Fibroblast of lung (primary cell): ENCODE measurements around the gene STRA6. TPM values are rescaled to one million over a fixed set of nuclear protein-coding genes. Genes with fewer than 3 reads are reported as not detected.

Experiments used
- DNase-seq, 2 donors: peaks; one replicate each; pipeline versions ENCODE4 v3.0.0 to v3.0.0-alpha.2; 2010; ENCODE audit warnings: low read depth in 2 of 2
- H2AFZ ChIP-seq: 2 replicates; pipeline ENCODE4 v1.5.1; 2012; ENCODE audit warnings: low read length, control low read depth, inconsistent platforms
- H3K27ac ChIP-seq: 2 replicates; pipeline ENCODE4 v1.5.1; 2011; ENCODE audit warnings: low read length, control low read depth; ENCODE audit not compliant: insufficient read depth
- H3K27me3 ChIP-seq: 2 replicates; pipeline ENCODE4 v1.5.1; 2011; ENCODE audit warnings: mild to moderate bottlenecking, low read length; ENCODE audit not compliant: control insufficient read depth, insufficient read depth
- H3K36me3 ChIP-seq: 2 replicates; pipeline ENCODE4 v1.5.1; 2011; ENCODE audit warnings: low read length; ENCODE audit not compliant: control insufficient read depth, insufficient read depth
- H3K4me1 ChIP-seq: 2 replicates; pipeline ENCODE4 v1.5.1; 2011; ENCODE audit warnings: low read length; ENCODE audit not compliant: control insufficient read depth, insufficient read depth; ENCODE audit errors: extremely low read depth
- H3K4me2 ChIP-seq: 2 replicates; pipeline ENCODE4 v1.5.1; 2011; ENCODE audit warnings: low read length, control low read depth; ENCODE audit not compliant: insufficient read depth; ENCODE audit errors: extremely low read depth
- H3K4me3 ChIP-seq, 4 experiments: fragments of 200-600 bp in 1 of 4; sonication (generic) in 1 of 4; replicated peaks in 1 of 4; 2 replicates each; pipeline ENCODE4 v1.5.1; 2011 to 2016; ENCODE audit warnings: low read length in 4 of 4, low read depth in 3 of 4, mild to moderate bottlenecking in 3 of 4, control low read depth in 2 of 4, inconsistent platforms in 1 of 4, mixed read lengths in 1 of 4; ENCODE audit not compliant: insufficient read depth in 1 of 4; ENCODE audit errors: control extremely low read depth in 1 of 4
- H3K79me2 ChIP-seq: 2 replicates; pipeline ENCODE4 v1.5.1; 2012; ENCODE audit warnings: mild to moderate bottlenecking, low read length, inconsistent platforms; ENCODE audit not compliant: control insufficient read depth, insufficient read depth
- H3K9ac ChIP-seq: 2 replicates; pipeline ENCODE4 v1.5.1; 2011; ENCODE audit warnings: mild to moderate bottlenecking, low read length, control low read depth; ENCODE audit not compliant: insufficient read depth
- H3K9me3 ChIP-seq: 2 replicates; pipeline ENCODE4 v1.5.1; 2012; ENCODE audit warnings: low read depth, low read length; ENCODE audit not compliant: control insufficient read depth, insufficient read depth
- H4K20me1 ChIP-seq: 2 replicates; pipeline ENCODE4 v1.5.1; 2011; ENCODE audit warnings: low read length; ENCODE audit not compliant: control insufficient read depth, insufficient read depth; ENCODE audit errors: extremely low read depth
- CTCF ChIP-seq, 2 donors: IDR thresholded peaks in 1 of 2; conservative IDR thresholded peaks in 1 of 2; 1 replicate in 1 of 2; 2 replicates in 1 of 2; pipeline ENCODE4 v1.5.1; 2011 to 2012; ENCODE audit warnings: low read length in 2 of 2, control low read depth in 1 of 2, inconsistent platforms in 1 of 2, low read depth in 1 of 2, mild to moderate bottlenecking in 1 of 2
- EZH2 ChIP-seq: IDR thresholded peaks from 2 replicates; pipeline ENCODE4 v1.5.1; 2012; ENCODE audit warnings: low read length, control low read depth, mild to moderate bottlenecking; ENCODE audit errors: missing control alignments
- polyA plus RNA-seq, 2 donors: library from polyadenylated mRNA; depleted of rRNA in 1 of 2; stranded (reverse) in 1 of 2; unstranded in 1 of 2; fragments of >200 nt; gene quantifications; 2 replicates each; pipeline ENCODE4 v1.2.1, GENCODE V29; 2011 to 2012; ENCODE audit warnings: missing spikeins in 1 of 2
- total RNA-seq: library from RNA; depleted of rRNA; stranded (reverse); fragments of >200 nt; gene quantifications from 2 replicates; pipeline ENCODE4 v1.2.1, GENCODE V29; 2014

The STRA6 gene
- total and polyA plus RNA-seq, 2 donors (not counting 1 experiment from before 2014, with no cell fraction given), result 0.17 TPM; not detected in 1

GRCh38 chr15:74133694-74134386, 68.7 kb downstream of the STRA6 start:
- peaks cover 74% of the 10 kb centered on the region for H3K27me3 ChIP-seq
- no peaks in the 10 kb centered on the region for H3K36me3 ChIP-seq
- DNase-seq, result no peak
- no peaks in the 10 kb centered on the region for H3K4me1 ChIP-seq
- no peak overlapping the region for H3K4me2 ChIP-seq
- H3K9me3 ChIP-seq, result no peaks in the 10 kb centered on the region
- no peaks in the 10 kb centered on the region for H4K20me1 ChIP-seq
- H3K79me2 ChIP-seq, result no peaks in the 10 kb centered on the region
- no peak overlapping the region for H2AFZ ChIP-seq
- H3K9ac ChIP-seq, result no peak overlapping the region
- no peak overlapping the region for H3K4me3 ChIP-seq
- TF ChIP-seq CTCF (conservative IDR thresholded peaks at IDR 0.05 in 1 of 2, IDR thresholded peaks at IDR 0.05 in 1 of 2; ENCODE audit: low read depth in 1 of 2, low read length in 2 of 2) (no peak), EZH2 (peak; percentile 10)
- no peak overlapping the region for H3K27ac ChIP-seq

DNA sequence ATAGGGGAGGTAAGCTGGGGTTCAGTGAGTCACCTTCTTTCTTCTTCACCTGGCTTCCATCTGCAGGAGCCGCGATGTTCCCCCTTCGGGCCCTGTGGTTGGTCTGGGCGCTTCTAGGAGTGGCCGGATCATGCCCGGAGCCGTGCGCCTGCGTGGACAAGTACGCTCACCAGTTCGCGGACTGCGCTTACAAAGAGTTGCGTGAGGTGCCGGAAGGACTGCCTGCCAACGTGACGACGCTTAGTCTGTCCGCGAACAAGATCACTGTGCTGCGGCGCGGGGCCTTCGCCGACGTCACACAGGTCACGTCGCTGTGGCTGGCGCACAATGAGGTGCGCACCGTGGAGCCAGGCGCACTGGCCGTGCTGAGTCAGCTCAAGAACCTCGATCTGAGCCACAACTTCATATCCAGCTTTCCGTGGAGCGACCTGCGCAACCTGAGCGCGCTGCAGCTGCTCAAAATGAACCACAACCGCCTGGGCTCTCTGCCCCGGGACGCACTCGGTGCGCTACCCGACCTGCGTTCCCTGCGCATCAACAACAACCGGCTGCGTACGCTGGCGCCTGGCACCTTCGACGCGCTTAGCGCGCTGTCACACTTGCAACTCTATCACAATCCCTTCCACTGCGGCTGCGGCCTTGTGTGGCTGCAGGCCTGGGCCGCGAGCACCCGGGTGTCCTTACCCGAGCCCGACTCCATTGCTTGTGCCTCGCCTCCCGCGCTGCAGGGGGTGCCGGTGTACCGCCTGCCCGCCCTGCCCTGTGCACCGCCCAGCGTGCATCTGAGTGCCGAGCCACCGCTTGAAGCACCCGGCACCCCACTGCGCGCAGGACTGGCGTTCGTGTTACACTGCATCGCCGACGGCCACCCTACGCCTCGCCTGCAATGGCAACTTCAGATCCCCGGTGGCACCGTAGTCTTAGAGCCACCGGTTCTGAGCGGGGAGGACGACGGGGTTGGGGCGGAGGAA, 69.6 kb downstream of the STRA6 start:
- no peaks in the 10 kb centered on the region for H3K9me3 ChIP-seq
- H3K4me1 ChIP-seq, result no peaks in the 10 kb centered on the region
- peak; percentile 39 to 55 for DNase-seq
- no peak overlapping the region for H3K4me2 ChIP-seq
- H2AFZ ChIP-seq, result no peak overlapping the region
- H3K9ac ChIP-seq, result no peak overlapping the region
- no peaks in the 10 kb centered on the region for H3K79me2 ChIP-seq
- H3K4me3 ChIP-seq, result no peak overlapping the region
- no peak overlapping the region for H3K27ac ChIP-seq
- H3K36me3 ChIP-seq, result no peaks in the 10 kb centered on the region
- peak; percentile 66 for TF ChIP-seq EZH2
- TF ChIP-seq CTCF (conservative IDR thresholded peaks at IDR 0.05 in 1 of 2, IDR thresholded peaks at IDR 0.05 in 1 of 2; ENCODE audit: low read depth in 1 of 2, low read length in 2 of 2), result no peak
- no peaks in the 10 kb centered on the region for H4K20me1 ChIP-seq
- peaks cover 79% of the 10 kb centered on the region for H3K27me3 ChIP-seq
